ENCODE data around the gene IQCE. TPM values are rescaled to one million over a fixed set of nuclear protein-coding genes. Genes with fewer than 3 reads are reported as not detected.

Gene IQCE
- total RNA-seq, 1 experiment from 2014 or later, result 21.4 TPM

- TSS peak; percentile 18 for BruUV-seq (replicated peaks)
- no peaks in the 10 kb centered on the region for H3K27me3 ChIP-seq (ENCODE audit: insufficient read depth, low read length)
- no peaks in the 10 kb centered on the region for H3K79me2 ChIP-seq (ENCODE audit: insufficient read depth, low read length)
- no peak for ATAC-seq
- no peak overlapping the region for H3K4me2 ChIP-seq (ENCODE audit: low read length)
- no peak overlapping the region for H2AFZ ChIP-seq (ENCODE audit: low read depth, low read length, poor library complexity, severe bottlenecking)
- no peak overlapping the region for H3K27ac ChIP-seq (ENCODE audit: low read depth, low read length)
- TF ChIP-seq SRF (IDR thresholded peaks at IDR 0.05; ENCODE audit: low read depth) (no peak), FOSL1 (IDR thresholded peaks at IDR 0.05; ENCODE audit: low read depth) (no peak), CTCF (IDR thresholded peaks at IDR 0.05 in 2 of 3, conservative IDR thresholded peaks at IDR 0.05 in 1 of 3; ENCODE audit: borderline replicate concordance in 1 of 3, insufficient read depth in 1 of 3, low read depth in 2 of 3, low read length in 2 of 3) (no peak), ZNF274 (IDR thresholded peaks at IDR 0.05; ENCODE audit: low read depth, low read length) (no peak), REST (IDR thresholded peaks at IDR 0.05; ENCODE audit: low read depth) (no peak), ATF3 (IDR thresholded peaks at IDR 0.05) (no peak), ZBTB33 (IDR thresholded peaks at IDR 0.05; ENCODE audit: extremely low read depth, insufficient replicate concordance, low read length) (no peak), EGR1 (IDR thresholded peaks at IDR 0.05; ENCODE audit: low read depth) (no peak), JUND (IDR thresholded peaks at IDR 0.05) (no peak), SIN3A (IDR thresholded peaks at IDR 0.05; ENCODE audit: low read depth) (no peak), ELF1 (IDR thresholded peaks at IDR 0.05; ENCODE audit: borderline replicate concordance, low read depth) (no peak), EZH2phosphoT487 (IDR thresholded peaks at IDR 0.05; ENCODE audit: borderline replicate concordance) (no peak), CBX3 (IDR thresholded peaks at IDR 0.05; ENCODE audit: low read depth) (no peak), POLR2A (IDR thresholded peaks at IDR 0.05; ENCODE audit: borderline replicate concordance, extremely low read depth, insufficient read depth, insufficient read length) (no peak), ZFX (IDR thresholded peaks at IDR 0.05) (no peak), YY1 (IDR thresholded peaks at IDR 0.05; ENCODE audit: extremely low read depth, insufficient replicate concordance, low read depth, low read length) (no peak), POLR2AphosphoS5 (IDR thresholded peaks at IDR 0.05; ENCODE audit: low read depth, low read length) (no peak)
- RAD21 ChIA-PET (ENCODE audit: low non-redundant PET in 1 of 2, low total read pairs in 2 of 2, uncharacterized antibody in 2 of 2, unreplicated experiment in 2 of 2), result no interaction called here
- H3K36me3 ChIP-seq (ENCODE audit: control insufficient read depth in 1 of 2, insufficient read depth in 2 of 2, low read length in 2 of 2), result no peaks in the 10 kb centered on the region
- H3K4me1 ChIP-seq (ENCODE audit: control insufficient read depth in 1 of 2, insufficient read depth in 2 of 2, low read length in 2 of 2), result peaks cover 3 to 11% of the 10 kb centered on the region in 2 experiments; a peak in 3 of 4 replicates
- no peaks in the 10 kb centered on the region for H3K9me3 ChIP-seq (ENCODE audit: control insufficient read depth in 1 of 2, insufficient read depth in 1 of 2, low read depth in 1 of 2, low read length in 2 of 2)
- H3K9me2 ChIP-seq (ENCODE audit: insufficient read depth), result no peaks in the 10 kb centered on the region
- POLR2A ChIA-PET, result no interaction called here
- no peak overlapping the region for H3K4me3 ChIP-seq (replicated peaks in 1 of 2; ENCODE audit: low read depth in 1 of 2, low read length in 2 of 2)
- intact Hi-C loops (cut with micrococcal nuclease), result no loop called here
- no peak overlapping the region for H3K9ac ChIP-seq (ENCODE audit: low read length)
- no peaks in the 10 kb centered on the region for H4K20me1 ChIP-seq (ENCODE audit: insufficient read depth)
- CTCF ChIA-PET, result no interaction called here
- DNase-seq (ENCODE audit: low read depth, low spot score), result no peak
These were observed 55.3 kb downstream of the IQCE start for GRCh38 chr7:2613931-2614600.
